ENCODE results near the gene STX4.

Gene STX4

GRCh38 chr16:30987581-30988190, 45.7 kb upstream of the STX4 start (continued):
- no peak for TF ChIP-seq CREB5 (CRISPR knock-in tag; IDR thresholded peaks at IDR 0.05; ENCODE audit: low read depth)

- TF ChIP-seq ZFP3 (CRISPR knock-in tag; IDR thresholded peaks at IDR 0.05) (no peak), ISL1 (CRISPR knock-in tag; IDR thresholded peaks at IDR 0.05) (no peak), POU6F1 (CRISPR knock-in tag; IDR thresholded peaks at IDR 0.05; ENCODE audit: borderline replicate concordance, low read depth) (no peak), TCF4 (CRISPR knock-in tag; IDR thresholded peaks at IDR 0.05; ENCODE audit: borderline replicate concordance) (no peak), CSDC2 (CRISPR knock-in tag; IDR thresholded peaks at IDR 0.05) (no peak), ZNF565 (CRISPR knock-in tag; conservative IDR thresholded peaks at IDR 0.05; ENCODE audit: low read depth) (no peak), CREB5 (CRISPR knock-in tag; IDR thresholded peaks at IDR 0.05; ENCODE audit: low read depth) (no peak), BACH2 (CRISPR knock-in tag; IDR thresholded peaks at IDR 0.05; ENCODE audit: borderline replicate concordance) (no peak), RARB (CRISPR knock-in tag; IDR thresholded peaks at IDR 0.05) (no peak), OSR1 (CRISPR knock-in tag; IDR thresholded peaks at IDR 0.05) (no peak), SNAI2 (CRISPR knock-in tag; IDR thresholded peaks at IDR 0.05) (no peak), GLIS3 (CRISPR knock-in tag; IDR thresholded peaks at IDR 0.05) (no peak), ZNF70 (CRISPR knock-in tag; IDR thresholded peaks at IDR 0.05) (no peak), ARNTL (CRISPR knock-in tag; IDR thresholded peaks at IDR 0.05; ENCODE audit: borderline replicate concordance, low read depth) (no peak), TOX (CRISPR knock-in tag; IDR thresholded peaks at IDR 0.05; ENCODE audit: borderline replicate concordance) (no peak), ZFP30 (CRISPR knock-in tag; IDR thresholded peaks at IDR 0.05) (no peak), ZC3H10 (CRISPR knock-in tag; IDR thresholded peaks at IDR 0.05) (no peak)
- TF ChIP-seq, protein P1, sequence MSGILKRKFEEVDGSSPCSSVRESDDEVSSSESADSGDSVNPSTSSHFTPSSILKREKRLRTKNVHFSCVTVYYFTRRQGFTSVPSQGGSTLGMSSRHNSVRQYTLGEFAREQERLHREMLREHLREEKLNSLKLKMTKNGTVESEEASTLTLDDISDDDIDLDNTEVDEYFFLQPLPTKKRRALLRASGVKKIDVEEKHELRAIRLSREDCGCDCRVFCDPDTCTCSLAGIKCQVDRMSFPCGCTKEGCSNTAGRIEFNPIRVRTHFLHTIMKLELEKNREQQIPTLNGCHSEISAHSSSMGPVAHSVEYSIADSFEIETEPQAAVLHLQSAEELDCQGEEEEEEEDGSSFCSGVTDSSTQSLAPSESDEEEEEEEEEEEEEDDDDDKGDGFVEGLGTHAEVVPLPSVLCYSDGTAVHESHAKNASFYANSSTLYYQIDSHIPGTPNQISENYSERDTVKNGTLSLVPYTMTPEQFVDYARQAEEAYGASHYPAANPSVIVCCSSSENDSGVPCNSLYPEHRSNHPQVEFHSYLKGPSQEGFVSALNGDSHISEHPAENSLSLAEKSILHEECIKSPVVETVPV (CRISPR knock-in tag; IDR thresholded peaks at IDR 0.05), result no peak
- TF ChIP-seq, protein P2, sequence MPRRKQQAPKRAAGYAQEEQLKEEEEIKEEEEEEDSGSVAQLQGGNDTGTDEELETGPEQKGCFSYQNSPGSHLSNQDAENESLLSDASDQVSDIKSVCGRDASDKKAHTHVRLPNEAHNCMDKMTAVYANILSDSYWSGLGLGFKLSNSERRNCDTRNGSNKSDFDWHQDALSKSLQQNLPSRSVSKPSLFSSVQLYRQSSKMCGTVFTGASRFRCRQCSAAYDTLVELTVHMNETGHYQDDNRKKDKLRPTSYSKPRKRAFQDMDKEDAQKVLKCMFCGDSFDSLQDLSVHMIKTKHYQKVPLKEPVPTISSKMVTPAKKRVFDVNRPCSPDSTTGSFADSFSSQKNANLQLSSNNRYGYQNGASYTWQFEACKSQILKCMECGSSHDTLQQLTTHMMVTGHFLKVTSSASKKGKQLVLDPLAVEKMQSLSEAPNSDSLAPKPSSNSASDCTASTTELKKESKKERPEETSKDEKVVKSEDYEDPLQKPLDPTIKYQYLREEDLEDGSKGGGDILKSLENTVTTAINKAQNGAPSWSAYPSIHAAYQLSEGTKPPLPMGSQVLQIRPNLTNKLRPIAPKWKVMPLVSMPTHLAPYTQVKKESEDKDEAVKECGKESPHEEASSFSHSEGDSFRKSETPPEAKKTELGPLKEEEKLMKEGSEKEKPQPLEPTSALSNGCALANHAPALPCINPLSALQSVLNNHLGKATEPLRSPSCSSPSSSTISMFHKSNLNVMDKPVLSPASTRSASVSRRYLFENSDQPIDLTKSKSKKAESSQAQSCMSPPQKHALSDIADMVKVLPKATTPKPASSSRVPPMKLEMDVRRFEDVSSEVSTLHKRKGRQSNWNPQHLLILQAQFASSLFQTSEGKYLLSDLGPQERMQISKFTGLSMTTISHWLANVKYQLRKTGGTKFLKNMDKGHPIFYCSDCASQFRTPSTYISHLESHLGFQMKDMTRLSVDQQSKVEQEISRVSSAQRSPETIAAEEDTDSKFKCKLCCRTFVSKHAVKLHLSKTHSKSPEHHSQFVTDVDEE (CRISPR knock-in tag; IDR thresholded peaks at IDR 0.05), result no peak
- TF ChIP-seq, protein P3, sequence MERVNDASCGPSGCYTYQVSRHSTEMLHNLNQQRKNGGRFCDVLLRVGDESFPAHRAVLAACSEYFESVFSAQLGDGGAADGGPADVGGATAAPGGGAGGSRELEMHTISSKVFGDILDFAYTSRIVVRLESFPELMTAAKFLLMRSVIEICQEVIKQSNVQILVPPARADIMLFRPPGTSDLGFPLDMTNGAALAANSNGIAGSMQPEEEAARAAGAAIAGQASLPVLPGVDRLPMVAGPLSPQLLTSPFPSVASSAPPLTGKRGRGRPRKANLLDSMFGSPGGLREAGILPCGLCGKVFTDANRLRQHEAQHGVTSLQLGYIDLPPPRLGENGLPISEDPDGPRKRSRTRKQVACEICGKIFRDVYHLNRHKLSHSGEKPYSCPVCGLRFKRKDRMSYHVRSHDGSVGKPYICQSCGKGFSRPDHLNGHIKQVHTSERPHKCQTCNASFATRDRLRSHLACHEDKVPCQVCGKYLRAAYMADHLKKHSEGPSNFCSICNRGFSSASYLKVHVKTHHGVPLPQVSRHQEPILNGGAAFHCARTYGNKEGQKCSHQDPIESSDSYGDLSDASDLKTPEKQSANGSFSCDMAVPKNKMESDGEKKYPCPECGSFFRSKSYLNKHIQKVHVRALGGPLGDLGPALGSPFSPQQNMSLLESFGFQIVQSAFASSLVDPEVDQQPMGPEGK (CRISPR knock-in tag; IDR thresholded peaks at IDR 0.05; ENCODE audit: borderline replicate concordance), result no peak
- ATAC-seq, result no peak
These were observed 43.8 kb upstream of the STX4 start for GRCh38 chr16:30989469-30990047.
